ENCODE results near the gene LY6G6C. TPM values are rescaled to one million over a fixed set of nuclear protein-coding genes. Genes with fewer than 3 reads are reported as not detected.

LY6G6C gene
- total and polyA plus RNA-seq, 2 of the 13 experiments (the other 11 are each of a cell fraction or from before 2014, with no cell fraction given): 0.15 TPM; not detected in 1

GRCh38 chr6:31769684-31770371 lies 48.3 kb upstream of the LY6G6C start (continued):
- TF ChIP-seq FOXP4 (CRISPR knock-in tag; IDR thresholded peaks at IDR 0.05): 0 out of 2 replicates have a peak, but pooled peaks have one; percentile 19
- peak; percentile 52; the same call in 1 of the 2 replicates for TF ChIP-seq ZNF350 (CRISPR knock-in tag; IDR thresholded peaks at IDR 0.05; ENCODE audit: borderline replicate concordance, low read depth)
- peak; percentile 75; the same call in 1 of the 2 replicates for TF ChIP-seq ZNF652 (CRISPR knock-in tag; IDR thresholded peaks at IDR 0.05; ENCODE audit: borderline replicate concordance, low read depth)
- no peak for TF ChIP-seq GATA4 (IDR thresholded peaks at IDR 0.05; ENCODE audit: borderline replicate concordance, low read depth)
- no peak for TF ChIP-seq ZNF552 (CRISPR knock-in tag; IDR thresholded peaks at IDR 0.05; ENCODE audit: borderline replicate concordance)
- TF ChIP-seq SP1 (IDR thresholded peaks at IDR 0.05): no peak
- TF ChIP-seq SP1 (CRISPR knock-in tag; IDR thresholded peaks at IDR 0.05): peak; percentile 71
- TF ChIP-seq CREM (IDR thresholded peaks at IDR 0.05): no peak
- TF ChIP-seq CREM (CRISPR knock-in tag; IDR thresholded peaks at IDR 0.05): no peak
- TF ChIP-seq MEIS2 (CRISPR knock-in tag; IDR thresholded peaks at IDR 0.05): no peak
- no peak for TF ChIP-seq LRRFIP1 (CRISPR knock-in tag; conservative IDR thresholded peaks at IDR 0.05)
- peak; percentile 48; the same call in 1 of the 3 replicates for TF ChIP-seq MXI1 (IDR thresholded peaks at IDR 0.05; ENCODE audit: borderline replicate concordance, low read depth, low read length)
- TF ChIP-seq KDM5A (IDR thresholded peaks at IDR 0.05; ENCODE audit: borderline replicate concordance, low read length): no peak
- peak; percentile 76; the same call in 1 of the 2 replicates for TF ChIP-seq FOXK1 (CRISPR knock-in tag; IDR thresholded peaks at IDR 0.05; ENCODE audit: borderline replicate concordance, low read depth)
- TF ChIP-seq ZNF724P (CRISPR knock-in tag; IDR thresholded peaks at IDR 0.05; ENCODE audit: borderline replicate concordance): no peak
- TF ChIP-seq ZBTB7B (CRISPR knock-in tag; IDR thresholded peaks at IDR 0.05): no peak
- TF ChIP-seq CEBPB (IDR thresholded peaks at IDR 0.05; ENCODE audit: borderline replicate concordance, low read depth, low read length): no peak
- TF ChIP-seq ZNF629 (CRISPR knock-in tag; conservative IDR thresholded peaks at IDR 0.05): no peak
- TF ChIP-seq MIER2 (CRISPR knock-in tag; IDR thresholded peaks at IDR 0.05): peak; percentile 61; the same call in 1 of the 2 replicates
- TF ChIP-seq ZNF446 (CRISPR knock-in tag; IDR thresholded peaks at IDR 0.05): no peak
- peak; percentile 66 for TF ChIP-seq YY1 (IDR thresholded peaks at IDR 0.05; ENCODE audit: insufficient read depth, insufficient replicate concordance, low read depth, low read length)
- no peak for TF ChIP-seq NAIF1 (CRISPR knock-in tag; IDR thresholded peaks at IDR 0.05; ENCODE audit: borderline replicate concordance)
- peak; percentile 61; the same call in 1 of the 2 replicates for TF ChIP-seq ZSCAN25 (CRISPR knock-in tag; IDR thresholded peaks at IDR 0.05)
- TF ChIP-seq MXD1 (CRISPR knock-in tag; IDR thresholded peaks at IDR 0.05): 0 out of 2 replicates have a peak, but pooled peaks have one; percentile 56

Measured in HepG2 (cell line).